Hippocampal formation (tissue), 2 donors: ENCODE data around the gene CHST15.
"Not testable (repeated sequence)": the region's sequence is repeated elsewhere in the genome, so short reads cannot be mapped to it uniquely, and the experiment has no call there.

Experiments used
- DNase-seq, 2 donors: peaks; one replicate each; lab custom pipeline; 2025; lab: John Stamatoyannopoulos, UW

Gene CHST15

DNA sequence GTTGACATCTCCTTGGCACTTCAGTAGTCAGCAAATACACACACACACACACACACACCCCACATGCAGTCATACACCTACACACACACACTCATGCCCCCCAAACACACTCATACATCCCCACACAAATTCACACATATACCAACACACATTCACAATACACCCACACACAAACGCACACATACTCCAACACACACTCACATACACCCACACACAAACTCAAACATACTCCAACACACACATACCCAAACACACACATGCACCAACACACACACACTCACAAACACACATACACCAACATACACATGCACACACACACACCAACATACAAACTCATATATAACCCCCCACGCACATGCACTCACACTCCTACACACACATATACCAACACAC lies 31.4 kb upstream of the CHST15 start:
- DNase-seq: no peak

DNA sequence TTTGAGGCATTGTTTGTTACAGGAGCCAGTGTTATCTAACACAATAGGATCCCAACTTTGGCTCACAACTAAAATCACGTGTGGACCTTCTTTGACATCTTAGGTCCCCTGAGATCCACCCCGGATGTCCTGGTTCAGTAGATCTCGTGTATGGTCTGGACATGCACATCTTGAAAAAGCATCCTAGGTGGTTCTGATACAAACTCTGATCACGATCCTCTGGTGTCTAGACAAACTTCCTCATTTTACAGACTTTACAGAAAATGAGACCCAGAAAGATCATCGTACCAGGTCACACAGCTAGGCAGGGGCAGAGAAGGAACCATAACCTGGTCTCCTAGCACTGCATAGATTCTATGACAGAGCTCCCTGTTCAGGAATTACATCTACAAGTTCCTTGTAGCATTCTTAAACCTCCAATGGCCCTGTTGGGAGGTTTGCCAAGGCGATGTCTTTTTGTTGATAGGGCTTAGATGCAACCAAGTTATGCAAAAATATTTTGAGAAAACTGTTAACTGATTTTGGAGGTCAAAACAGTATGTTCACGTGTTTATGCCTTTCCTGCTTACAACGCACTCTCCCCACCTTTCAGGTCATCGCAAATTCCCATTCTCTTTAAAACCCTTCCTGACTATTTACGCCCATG lies 30.8 kb upstream of the CHST15 start:
- DNase-seq: no peak

DNA sequence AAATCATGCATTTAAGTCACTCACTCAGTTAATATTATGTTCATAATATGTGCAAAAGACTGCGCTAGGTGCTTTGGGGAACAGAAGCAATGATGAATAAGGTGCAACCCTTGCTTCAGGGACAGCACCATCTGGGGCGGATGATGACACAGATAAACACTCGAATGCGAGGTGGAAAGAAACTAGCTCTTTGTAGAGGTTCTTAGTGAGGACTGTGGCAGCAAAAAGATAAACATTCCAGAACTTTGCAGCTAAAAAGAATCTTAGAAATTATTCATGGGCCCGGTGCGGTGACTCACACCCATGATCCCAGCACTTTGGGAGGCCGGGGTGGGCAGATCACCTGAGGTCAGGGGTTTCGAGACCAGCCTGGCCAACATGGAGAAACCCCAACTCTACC lies 29.8 kb upstream of the CHST15 start:
- no peak for DNase-seq

DNA sequence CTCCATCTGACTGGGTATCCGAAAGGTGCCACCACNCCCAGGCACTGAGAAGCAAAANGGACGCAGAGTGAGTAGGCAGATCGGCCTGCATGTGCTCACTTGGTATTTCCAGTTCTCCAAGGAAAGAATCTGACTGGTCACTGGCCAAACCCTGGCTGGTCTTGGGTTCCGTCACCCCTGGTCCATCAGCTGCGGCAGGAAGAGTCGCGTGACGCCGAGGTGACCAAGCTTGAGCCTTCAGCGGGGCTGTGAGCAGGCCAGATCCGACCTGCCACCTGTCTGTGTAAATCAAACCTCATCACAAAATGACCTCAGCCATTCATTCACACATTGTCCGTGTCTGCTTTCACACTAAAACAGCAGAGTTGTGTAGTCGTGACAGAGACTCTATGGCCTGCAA lies 28.8 kb upstream of the CHST15 start:
- DNase-seq: no peak

DNA sequence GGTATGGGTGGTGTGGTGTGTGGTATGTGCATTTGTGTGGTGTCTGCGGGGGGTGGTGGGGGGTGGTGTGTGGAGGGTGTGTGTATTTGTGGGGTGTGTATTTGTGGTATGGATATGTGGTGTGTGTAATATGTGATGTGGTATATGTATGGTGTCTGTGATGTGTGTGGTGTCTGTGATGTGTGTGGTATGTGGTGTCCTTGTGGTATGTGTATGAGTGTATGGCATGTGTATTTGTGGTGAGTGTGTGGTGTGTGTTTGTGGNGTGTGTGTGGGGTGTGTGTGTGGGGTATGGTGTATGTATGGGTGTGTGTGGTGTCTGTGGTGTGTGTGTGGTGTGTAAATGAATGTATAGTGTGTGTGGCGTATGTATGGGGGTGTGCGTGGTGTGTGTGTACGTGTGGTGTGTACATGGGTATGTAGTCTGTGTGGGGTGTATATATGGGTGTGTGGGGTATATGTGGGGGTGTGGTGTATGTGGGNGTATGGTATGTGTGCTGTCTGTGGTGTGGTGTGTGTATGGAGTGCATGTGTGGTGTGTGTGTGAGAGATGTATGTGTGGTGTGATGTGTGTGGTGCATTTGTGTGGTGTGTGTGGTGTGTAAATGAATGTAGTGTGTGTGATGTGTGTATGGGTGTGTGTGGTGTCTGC lies 27.1 kb upstream of the CHST15 start:
- no peak for DNase-seq

DNA sequence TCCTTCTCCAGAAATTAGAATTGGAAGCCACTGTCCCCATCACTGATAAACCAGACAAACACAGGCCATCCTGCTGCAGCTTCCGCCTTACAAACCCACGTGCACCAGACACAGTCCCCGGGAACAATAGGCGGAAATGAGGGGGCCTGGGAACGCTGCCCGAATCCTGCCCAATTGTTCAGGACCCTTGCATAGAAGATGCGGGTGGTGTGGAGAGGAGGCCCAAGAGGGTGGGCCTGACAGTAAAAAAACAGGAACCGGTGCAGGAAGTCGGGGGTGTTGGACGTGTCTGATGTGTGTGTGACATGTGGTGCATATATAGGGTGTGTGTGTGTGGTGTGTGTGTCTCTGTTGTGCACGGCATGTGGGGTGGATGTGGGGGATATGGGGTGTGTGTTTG lies 26.5 kb upstream of the CHST15 start:
- no peak for DNase-seq

DNA sequence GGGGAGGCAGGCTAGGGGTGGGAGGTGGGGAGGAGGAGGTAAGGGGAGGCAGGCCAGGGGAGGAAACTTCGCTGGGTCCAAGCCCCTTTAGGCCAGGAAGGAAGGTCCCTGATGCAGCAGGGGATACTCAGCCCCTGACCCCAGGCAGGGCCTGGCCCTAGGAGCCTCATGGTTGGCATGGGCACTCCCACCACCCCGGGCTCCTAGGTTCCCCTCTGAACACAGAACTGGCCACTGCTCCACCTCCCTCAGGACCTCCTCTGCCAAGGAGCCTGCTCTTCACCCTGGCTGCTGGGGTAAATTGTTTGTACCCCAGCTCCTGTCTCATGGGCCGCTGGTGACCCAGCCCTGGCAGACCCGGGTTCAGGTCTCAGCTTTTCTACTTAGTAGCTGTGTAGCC lies 25.8 kb upstream of the CHST15 start:
- DNase-seq: no peak

DNA sequence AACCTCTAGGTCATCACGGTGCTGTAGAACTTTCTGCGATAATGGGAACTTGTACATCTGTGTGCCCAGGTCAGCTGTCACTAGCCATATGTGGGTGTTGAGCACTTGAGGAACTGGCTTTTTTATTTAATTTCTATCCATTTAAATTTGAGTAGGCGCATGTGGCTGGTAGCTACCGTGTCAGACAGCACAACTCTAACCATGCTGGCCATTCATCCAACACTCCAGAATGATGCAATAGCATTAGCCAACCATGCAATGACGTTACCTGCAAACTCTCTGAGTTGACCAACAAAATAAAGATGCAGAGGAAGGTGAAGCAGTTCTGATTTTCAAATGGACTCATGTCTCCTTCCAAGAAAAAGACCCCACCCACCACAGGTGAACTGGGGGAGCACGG lies 24.4 kb upstream of the CHST15 start:
- no peak for DNase-seq

DNA sequence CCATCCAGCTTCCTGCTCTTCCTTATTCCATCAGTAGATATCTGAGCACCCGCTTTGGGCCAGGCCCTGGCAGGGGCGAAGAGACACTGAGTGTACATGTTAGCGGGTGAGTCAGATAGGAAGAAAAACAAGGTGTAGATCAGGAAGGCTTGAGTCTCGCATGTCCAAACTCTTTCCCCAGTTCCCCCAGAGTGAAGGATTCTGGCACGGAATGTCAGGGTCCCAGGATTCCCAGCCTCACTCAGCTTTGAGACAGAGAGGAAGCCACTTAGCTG lies 24.1 kb upstream of the CHST15 start:
- DNase-seq: no peak

DNA sequence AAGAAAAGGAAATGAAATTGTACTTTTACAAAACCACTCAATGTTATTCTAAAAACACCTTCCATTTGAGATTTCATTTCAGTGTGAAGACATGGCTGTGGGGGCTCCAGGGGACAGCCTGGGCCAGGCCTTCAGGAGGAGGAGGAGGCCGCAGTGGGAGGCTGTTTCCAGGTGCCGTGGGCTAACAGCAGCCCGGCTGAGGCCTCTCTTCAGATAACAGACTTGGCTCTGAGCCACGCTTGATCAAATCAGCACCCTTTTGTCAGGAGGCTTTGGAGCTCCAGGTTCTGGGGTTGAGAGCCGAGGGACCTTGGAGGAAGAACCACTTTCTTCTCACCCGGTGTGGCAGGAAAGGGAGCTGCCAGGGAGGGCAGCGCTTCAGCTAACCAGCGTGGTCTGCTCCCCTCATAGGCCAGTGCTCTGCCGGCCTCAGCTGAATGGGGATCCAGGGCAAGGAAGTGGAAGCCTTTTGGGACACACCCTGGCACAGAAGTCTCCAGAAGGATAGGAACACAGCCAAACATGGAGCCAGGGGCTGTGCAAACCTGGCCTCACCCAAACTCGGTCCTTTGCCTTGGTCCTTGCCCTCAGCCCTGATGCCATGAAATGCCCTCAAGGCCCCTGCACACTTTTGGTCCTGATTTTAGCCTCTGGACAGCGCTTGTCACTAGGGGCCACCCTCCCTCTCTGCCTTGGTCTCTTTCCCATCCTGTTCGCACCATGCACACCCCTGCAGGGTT lies 23.5 kb upstream of the CHST15 start:
- DNase-seq: no peak

DNA sequence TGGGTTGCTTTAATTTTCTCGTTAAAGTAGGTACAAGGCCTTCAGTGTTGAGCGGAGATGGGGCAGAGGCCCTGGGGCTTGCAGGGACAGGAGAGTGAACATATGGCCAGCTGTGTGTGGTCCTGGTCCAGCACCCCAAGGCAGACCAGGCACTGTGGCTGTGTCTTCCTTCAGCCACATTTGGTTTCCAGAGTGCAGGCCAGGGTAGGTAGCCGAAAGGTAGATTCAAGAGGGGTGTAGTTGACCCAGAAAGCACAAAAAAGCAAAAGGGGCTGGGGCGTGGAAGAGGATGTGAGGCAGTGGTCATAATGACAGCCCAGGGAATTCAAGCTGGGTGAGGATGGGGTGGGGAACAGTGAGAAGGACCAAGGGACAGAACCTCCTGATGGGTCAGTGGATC lies 21.3 kb upstream of the CHST15 start:
- no peak for DNase-seq

DNA sequence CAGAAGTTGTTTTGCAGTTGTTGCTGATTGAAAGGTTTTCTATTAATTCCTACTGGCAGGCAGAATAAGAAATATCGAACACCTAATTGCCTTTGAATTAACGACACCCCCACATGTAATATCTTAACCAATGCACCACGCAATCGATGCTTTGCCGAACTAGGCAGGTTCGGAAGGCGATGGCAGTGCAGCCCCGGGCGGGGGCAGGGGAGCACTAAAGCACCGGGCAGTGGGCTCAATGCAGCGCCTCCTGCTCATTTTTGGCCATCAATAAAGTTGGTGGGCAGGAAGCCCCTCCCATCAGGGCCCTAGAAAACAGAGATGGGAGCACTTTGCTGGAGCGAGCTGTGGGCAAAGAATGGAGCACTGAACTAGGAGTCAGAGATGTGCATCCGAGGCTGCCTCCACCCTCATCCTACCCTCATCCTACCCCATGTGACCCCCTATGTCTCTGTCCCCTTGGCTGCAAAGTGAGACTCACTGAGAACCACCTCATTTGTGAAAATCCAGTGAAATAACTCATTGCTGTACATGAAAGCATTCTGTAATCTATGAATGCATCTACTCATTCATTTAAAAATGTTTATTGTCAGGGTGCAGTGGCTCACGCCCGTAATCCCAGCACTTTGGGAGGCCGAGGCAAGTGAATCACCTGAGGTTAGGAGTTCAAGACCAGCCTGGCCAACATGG lies 19.6 kb upstream of the CHST15 start:
- no peak for DNase-seq

DNA sequence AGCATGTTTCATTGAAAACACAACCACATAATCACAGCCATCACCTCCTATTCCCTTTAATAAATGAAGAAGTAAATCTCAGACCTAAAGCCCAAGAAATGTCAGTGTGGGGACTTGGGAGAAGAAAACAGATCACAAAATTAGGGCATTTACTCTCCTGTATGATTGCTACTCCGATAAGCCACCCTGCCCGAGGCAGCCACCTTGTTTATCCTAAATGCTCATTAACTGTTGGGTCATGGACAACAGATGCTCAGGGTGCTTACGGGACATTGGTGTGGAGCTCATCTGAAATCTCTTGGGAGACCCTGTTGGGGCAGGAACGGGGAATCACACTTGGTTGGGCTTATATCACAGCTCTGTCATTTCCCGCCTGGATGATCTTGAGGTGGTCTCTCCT lies 17.5 kb upstream of the CHST15 start:
- DNase-seq: no peak

DNA sequence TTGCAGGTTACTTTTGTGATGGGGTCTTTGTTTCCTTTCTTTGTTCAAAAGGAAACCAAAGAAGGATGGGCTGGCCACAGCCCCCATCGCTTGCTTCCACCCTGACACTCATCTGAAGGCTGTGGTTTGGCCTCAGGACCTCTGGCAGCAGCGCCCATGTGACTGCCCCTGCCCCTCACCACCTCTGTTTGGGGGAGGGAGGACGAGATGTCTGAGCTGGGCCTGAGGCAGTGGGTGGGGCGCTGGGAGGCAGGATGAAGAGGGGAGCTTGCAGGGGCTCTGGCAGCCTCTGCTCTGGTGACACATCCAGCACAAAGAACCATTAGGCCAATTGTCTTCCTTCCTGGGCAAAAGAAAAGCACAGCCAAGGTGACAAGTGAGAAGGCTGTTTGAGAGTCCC lies 15.9 kb upstream of the CHST15 start:
- no peak for DNase-seq

DNA sequence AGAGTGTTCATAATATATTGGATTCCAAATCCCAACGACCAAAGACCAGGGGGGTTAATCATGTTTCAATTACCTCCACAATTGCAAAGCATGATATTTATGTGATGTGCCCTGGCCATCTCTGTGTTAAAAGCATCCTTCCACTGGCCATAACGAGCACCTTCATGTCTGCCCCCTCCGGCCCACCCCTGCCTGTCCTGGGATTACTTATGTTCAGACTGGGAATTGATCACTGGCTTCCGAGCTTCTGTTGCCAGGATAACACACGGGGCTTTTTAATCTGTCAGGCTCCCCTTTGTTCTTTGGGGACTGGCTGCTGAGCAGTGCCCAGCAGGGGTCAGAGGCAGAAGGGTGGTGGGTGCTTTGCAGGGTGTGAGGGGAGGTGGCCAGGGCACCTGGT lies 13.7 kb upstream of the CHST15 start:
- no peak for DNase-seq

DNA sequence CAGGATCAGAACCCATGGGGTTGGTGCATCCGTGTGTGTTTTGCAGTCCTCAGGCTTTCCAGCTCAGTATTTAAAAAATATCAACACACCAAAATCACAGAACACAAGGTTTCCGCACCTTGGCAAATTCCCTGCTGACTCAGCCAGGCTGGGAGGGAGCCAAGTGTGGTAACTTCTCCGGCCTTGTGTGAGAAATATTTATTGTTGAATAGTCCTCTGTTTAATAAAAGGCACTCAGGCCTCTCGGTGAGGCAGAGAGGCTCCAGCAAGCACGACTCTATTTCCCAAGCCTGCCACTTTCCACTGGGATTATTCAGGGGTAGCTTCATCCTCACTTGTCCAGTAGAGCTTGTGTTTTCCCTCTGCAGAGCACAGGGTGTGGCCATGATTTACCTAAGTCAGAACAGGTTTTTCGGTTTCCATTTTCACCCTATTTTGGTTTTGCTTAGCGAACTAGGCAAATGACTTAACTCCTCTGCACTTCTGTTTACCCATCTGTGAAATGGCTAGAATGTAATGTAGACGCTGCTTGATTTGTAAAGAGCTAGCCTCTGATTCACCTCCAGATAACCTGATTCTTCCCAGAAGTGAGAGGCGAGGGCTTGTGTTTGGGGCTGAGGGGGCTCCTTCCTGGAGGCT lies 13.0 kb upstream of the CHST15 start:
- no peak for DNase-seq

DNA sequence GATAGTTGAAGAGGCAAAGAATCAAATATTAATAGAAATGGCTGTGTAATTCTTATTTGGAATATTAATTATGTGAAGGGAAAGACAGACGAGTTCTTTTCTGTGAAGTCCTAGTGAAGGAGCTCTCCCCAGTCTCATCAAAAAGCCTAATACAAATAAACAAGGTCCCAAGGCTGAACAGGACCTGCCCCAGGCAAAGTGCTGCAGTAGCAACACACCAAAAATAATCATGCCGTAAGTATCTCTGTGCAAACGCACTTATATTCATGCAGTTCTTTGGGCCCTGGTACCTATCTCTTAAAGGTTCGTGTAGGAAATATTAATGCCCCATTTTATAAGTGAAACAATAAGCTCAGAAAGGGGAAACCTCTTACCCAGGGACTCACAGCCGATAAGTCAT lies 12.2 kb upstream of the CHST15 start:
- no peak for DNase-seq

DNA sequence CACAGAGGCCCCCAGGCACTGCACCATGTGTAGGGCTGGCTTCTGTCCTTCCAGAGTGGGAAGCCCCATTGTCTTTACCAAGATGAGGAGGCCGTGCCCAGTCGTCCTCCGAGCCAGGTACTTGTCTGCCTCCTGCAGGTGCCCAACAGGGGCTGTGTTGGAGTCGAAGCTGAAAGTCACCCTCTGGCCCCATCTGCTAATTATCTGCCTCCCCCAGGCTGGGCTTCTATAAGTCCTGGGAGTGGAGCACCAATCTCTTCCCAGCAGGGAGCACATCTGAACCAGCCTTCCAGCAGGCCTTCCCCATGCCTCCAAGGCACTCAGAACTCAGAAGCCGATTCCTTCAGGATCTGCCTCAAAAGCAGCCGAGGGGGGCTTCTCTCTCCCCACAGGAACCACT lies 11.6 kb upstream of the CHST15 start:
- no peak for DNase-seq

DNA sequence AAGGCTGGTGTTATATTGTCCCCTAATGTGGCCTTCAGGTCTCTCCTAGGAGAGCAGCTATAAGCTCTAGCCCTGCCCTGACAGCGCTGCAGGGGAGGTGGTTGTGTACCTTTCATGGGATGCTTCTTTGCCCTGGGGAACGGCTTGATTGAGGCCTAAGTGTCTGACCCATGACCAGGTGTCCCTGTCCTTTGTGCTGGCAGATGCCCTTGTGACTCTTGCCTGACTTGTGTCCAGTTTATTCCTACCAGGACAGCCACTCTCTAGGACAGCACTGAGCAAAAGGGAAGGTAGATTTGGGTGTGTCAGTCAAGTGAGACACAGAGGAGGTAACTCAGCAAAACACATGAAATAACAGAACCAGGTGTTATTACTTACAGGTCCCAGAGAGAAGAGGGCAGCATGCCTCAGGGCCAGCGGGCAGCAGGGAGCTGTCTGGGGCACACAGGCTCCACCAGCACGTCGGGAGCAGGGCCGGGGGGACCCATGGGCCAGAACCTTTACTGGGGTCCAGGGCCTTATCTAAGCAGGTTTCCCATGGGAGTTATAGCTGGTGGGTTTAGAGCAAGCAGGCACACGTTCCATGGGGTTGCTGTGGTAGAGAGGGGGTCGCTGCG lies 10.7 kb upstream of the CHST15 start:
- no peak for DNase-seq

DNA sequence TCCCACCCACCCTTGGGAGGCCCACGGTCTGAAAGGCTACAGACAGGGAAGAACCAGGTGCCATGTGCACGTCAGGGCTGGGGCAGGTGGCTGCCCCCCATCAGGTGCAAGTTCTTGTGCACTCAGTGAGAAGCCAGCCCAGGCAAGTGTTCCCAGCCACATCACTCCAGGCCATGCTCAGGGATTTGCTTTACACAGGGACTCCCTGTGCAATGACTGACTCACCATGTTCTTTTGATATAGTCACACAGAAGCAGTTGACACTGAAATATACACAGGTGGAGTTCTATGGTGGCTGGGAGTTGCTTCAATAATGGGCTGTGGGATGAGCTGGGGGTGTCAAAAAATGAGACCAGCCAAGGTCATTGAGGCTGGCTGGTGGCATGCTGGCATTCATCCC lies 8.0 kb upstream of the CHST15 start:
- DNase-seq: no peak

DNA sequence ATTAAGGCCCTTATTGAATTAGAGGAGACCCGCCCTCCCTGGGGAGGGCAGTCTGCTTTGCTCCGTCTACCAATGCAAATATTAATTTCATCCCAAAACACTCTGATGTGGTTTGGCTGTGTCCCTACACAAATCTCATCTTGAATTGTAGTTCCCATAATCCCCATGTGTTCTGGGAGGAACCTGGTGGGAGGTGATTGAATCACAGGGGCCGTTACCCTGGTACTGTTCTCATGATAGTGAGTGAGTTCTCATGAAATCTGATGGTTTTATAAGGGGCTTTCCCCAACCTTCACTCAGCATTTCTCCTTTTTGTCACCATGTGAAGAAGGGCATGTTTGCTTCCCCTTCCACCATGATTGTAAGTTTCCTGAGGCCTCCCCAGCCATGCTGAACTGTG lies 7.3 kb upstream of the CHST15 start:
- not testable (repeated sequence) for DNase-seq

DNA sequence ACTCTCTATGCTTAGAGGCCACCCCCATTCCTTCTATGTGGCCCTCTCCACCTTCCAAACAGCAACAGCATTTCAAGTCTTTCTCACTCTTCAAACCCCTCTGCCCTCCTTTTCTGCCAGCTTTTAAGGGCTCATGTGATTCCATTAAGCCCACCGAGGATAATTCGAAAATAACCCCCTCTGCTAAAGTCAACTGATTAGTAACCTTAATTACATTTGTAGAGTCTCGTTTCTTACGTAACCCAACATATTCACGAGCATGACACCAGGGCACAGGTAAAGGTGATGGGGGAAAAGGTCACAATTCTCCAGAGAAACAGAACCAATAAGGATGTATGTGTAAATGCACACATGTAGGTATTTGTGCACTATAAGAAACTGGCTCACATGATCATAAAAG lies 6.7 kb upstream of the CHST15 start:
- no peak for DNase-seq
